IMR-90 (cell line): ENCODE data around the gene ADGRB3. TPM values are rescaled to one million over a fixed set of nuclear protein-coding genes. Genes with fewer than 3 reads are reported as not detected.

Experiments used
- ATAC-seq: fragments of 200-7000 bp; cut with Tn5 transposase; 2 replicates; pipeline ENCODE4 v1.9.1; 2020; ENCODE audit warnings: low read depth, mild to moderate bottlenecking, moderate library complexity
- BruUV-seq: library from RNA; stranded (reverse); fragments of 400-500 nt; replicated peaks from 2 replicates; lab custom pipeline; 2021; lab: Mats Ljungman, UMichigan
- CTCF ChIA-PET: fragments of 300-600 bp; formaldehyde crosslinking; extraction: SDS; loops from one replicate; lab custom pipeline; 2021; ENCODE audit warnings: antibody characterized with exemption; lab: Yijun Ruan, JAX
- POLR2A ChIA-PET: fragments of 300-600 bp; sonication (Branson Sonifier 250); formaldehyde crosslinking; loops from one replicate; lab custom pipeline; 2022; ENCODE audit warnings: antibody characterized with exemption; ENCODE audit not compliant: unreplicated experiment; lab: Charles Lee
- DNase-seq: peaks from one replicate; pipeline ENCODE4 v3.0.0; 2013
- H2AFZ ChIP-seq: replicated peaks from 2 replicates; pipeline ENCODE3; 2013; ENCODE audit warnings: low read length, mild to moderate bottlenecking; ENCODE audit not compliant: poor library complexity
- H2AK5ac ChIP-seq: 2 replicates; pipeline ENCODE4 v1.6.1; 2013; ENCODE audit warnings: low read depth, low read length, inconsistent platforms
- H2AK9ac ChIP-seq: replicated peaks from 2 replicates; pipeline ENCODE3; 2013; ENCODE audit warnings: mild to moderate bottlenecking, low read depth, low read length, moderate library complexity; ENCODE audit not compliant: poor library complexity
- H2BK120ac ChIP-seq: 2 replicates; pipeline ENCODE4 v1.6.1; 2013; ENCODE audit warnings: low read depth, low read length, inconsistent platforms
- H2BK15ac ChIP-seq: 3 replicates; pipeline ENCODE4 v1.6.1; 2013; ENCODE audit warnings: low read depth, low read length, inconsistent platforms
- H2BK20ac ChIP-seq: 2 replicates; pipeline ENCODE4 v1.6.1; 2013; ENCODE audit warnings: low read depth, mild to moderate bottlenecking, inconsistent platforms, low read length, moderate library complexity
- H2BK5ac ChIP-seq: 2 replicates; pipeline ENCODE4 v1.6.1; 2013; ENCODE audit warnings: mild to moderate bottlenecking, low read depth, low read length, inconsistent platforms; ENCODE audit not compliant: poor library complexity, severe bottlenecking
- H3K14ac ChIP-seq: replicated peaks from 2 replicates; pipeline ENCODE4 v1.6.1; 2013; ENCODE audit warnings: low read depth, low read length, inconsistent platforms
- H3K18ac ChIP-seq: 2 replicates; pipeline ENCODE4 v1.6.1; 2013; ENCODE audit warnings: low read depth, low read length, control low read depth
- H3K23ac ChIP-seq: 2 replicates; pipeline ENCODE4 v1.6.1; 2013; ENCODE audit warnings: low read depth, low read length, inconsistent platforms
- H3K27ac ChIP-seq: 2 replicates; pipeline ENCODE4 v1.5.1; 2013; ENCODE audit warnings: mild to moderate bottlenecking, control low read depth, low read length; ENCODE audit not compliant: insufficient read depth
- H3K27me3 ChIP-seq: 2 replicates; pipeline ENCODE4 v1.6.1; 2013; ENCODE audit warnings: low read length; ENCODE audit not compliant: control insufficient read depth, insufficient read depth
- H3K36me3 ChIP-seq: 2 replicates; pipeline ENCODE4 v1.6.1; 2013; ENCODE audit warnings: low read length, mixed read lengths; ENCODE audit not compliant: control insufficient read depth, insufficient read depth
- H3K4ac ChIP-seq: 2 replicates; pipeline ENCODE4 v1.6.1; 2013; ENCODE audit warnings: low read depth, low read length, inconsistent platforms
- H3K4me1 ChIP-seq: 2 replicates; pipeline ENCODE4 v1.6.1; 2013; ENCODE audit warnings: low read length, mixed read lengths; ENCODE audit not compliant: control insufficient read depth, insufficient read depth
- H3K4me2 ChIP-seq: 2 replicates; pipeline ENCODE4 v1.6.1; 2013; ENCODE audit warnings: low read depth, mild to moderate bottlenecking, control low read depth, low read length, moderate library complexity
- H3K4me3 ChIP-seq: 2 replicates; pipeline ENCODE4 v1.5.1; 2013; ENCODE audit warnings: low read depth, mild to moderate bottlenecking, control low read depth, low read length, moderate library complexity; ENCODE audit not compliant: insufficient read depth
- H3K56ac ChIP-seq: 2 replicates; pipeline ENCODE4 v1.6.1; 2013; ENCODE audit warnings: low read length, inconsistent platforms; ENCODE audit not compliant: insufficient read depth; ENCODE audit errors: extremely low read depth
- H3K79me1 ChIP-seq, 2 experiments: 2 replicates each; pipeline ENCODE4 v1.6.1; 2013; ENCODE audit warnings: low read length in 2 of 2, inconsistent platforms in 1 of 2, low read depth in 1 of 2
- H3K9ac ChIP-seq: 2 replicates; pipeline ENCODE4 v1.6.1; 2013; ENCODE audit warnings: low read depth, low read length, control low read depth
- H3K9me1 ChIP-seq: 2 replicates; pipeline ENCODE4 v1.6.1; 2013; ENCODE audit warnings: low read length, inconsistent platforms; ENCODE audit not compliant: insufficient read depth
- H3K9me3 ChIP-seq: 2 replicates; pipeline ENCODE4 v1.6.1; 2013; ENCODE audit warnings: low read length; ENCODE audit not compliant: control insufficient read depth, insufficient read depth
- H4K20me1 ChIP-seq: 2 replicates; pipeline ENCODE4 v1.6.1; 2013; ENCODE audit warnings: low read length, inconsistent platforms; ENCODE audit not compliant: insufficient read depth
- H4K5ac ChIP-seq: 2 replicates; pipeline ENCODE4 v1.6.1; 2013; ENCODE audit warnings: mild to moderate bottlenecking, low read depth, low read length, control low read depth
- H4K8ac ChIP-seq, 2 experiments: 2 replicates each; pipeline ENCODE4 v1.6.1; 2013; ENCODE audit warnings: low read depth in 2 of 2, low read length in 2 of 2, control low read depth in 1 of 2, inconsistent platforms in 1 of 2
- H4K91ac ChIP-seq: 2 replicates; pipeline ENCODE4 v1.6.1; 2013; ENCODE audit warnings: low read depth, low read length, inconsistent platforms; ENCODE audit not compliant: insufficient read depth
- MAFK ChIP-seq: IDR thresholded peaks from 2 replicates; pipeline ENCODE4 v1.6.1; 2012; ENCODE audit warnings: low read depth, low read length, improper control_type of control experiment
- MXI1 ChIP-seq: IDR thresholded peaks from 2 replicates; pipeline ENCODE4 v1.6.1; 2012; ENCODE audit warnings: low read depth, mild to moderate bottlenecking, low read length, moderate library complexity, borderline replicate concordance
- POLR2A ChIP-seq: IDR thresholded peaks from 2 replicates; pipeline ENCODE4 v1.6.1; 2012; ENCODE audit warnings: mild to moderate bottlenecking, low read depth, low read length
- RAD21 ChIP-seq: IDR thresholded peaks from 2 replicates; pipeline ENCODE4 v1.6.1; 2012; ENCODE audit warnings: low read length, improper control_type of control experiment
- RCOR1 ChIP-seq: IDR thresholded peaks from 2 replicates; pipeline ENCODE4 v1.6.1; 2012; ENCODE audit warnings: mild to moderate bottlenecking, low read length, improper control_type of control experiment; ENCODE audit not compliant: insufficient replicate concordance
- SMC3 ChIP-seq: fragments of 150-350 bp; IDR thresholded peaks from 2 replicates; pipeline ENCODE4 v1.6.1; 2016; ENCODE audit warnings: low read depth, mild to moderate bottlenecking, antibody characterized with exemption, low read length, moderate library complexity
- WGBS, 2 experiments: methylation state at CpG; one replicate each; pipeline versions ENCODE4 v1.1.5 to v1.1.7; 2013; ENCODE audit warnings: missing lambda C conversion rate in 2 of 2; ENCODE audit not compliant: insufficient read length in 1 of 2; ENCODE audit errors: extremely low coverage in 2 of 2; 5-methylcytosine and 5-hydroxymethylcytosine counted together
- dilution Hi-C: fragments of 300-500 bp; cut with HindIII; formaldehyde crosslinking; loops from one replicate; pipeline ENCODE4 v1.14.3; 2018; ENCODE audit warnings: low sequenced_read_pairs; ENCODE audit not compliant: unreplicated experiment
- in situ Hi-C: fragments of 300-500 bp; cut with MboI; formaldehyde crosslinking; loops from 3 replicates; pipeline ENCODE4 v1.14.3; 2019; ENCODE audit warnings: low sequenced_read_pairs, inconsistent platforms, mixed read lengths
- intact Hi-C: fragments of 100-400 bp; cut with micrococcal nuclease; formaldehyde crosslinking; loops from 2 replicates; pipeline ENCODE4 v1.10.0; 2022
- polyA plus RNA-seq, 3 experiments: library from polyadenylated mRNA; depleted of rRNA; stranded (reverse); fragments of >200 nt; gene quantifications; 2 replicates each; pipeline ENCODE4 v1.2.3, GENCODE V29; 2012; ENCODE audit warnings: low replicate concordance in 1 of 3
- total RNA-seq: library from RNA; depleted of rRNA; stranded (reverse); fragments of >200 nt; gene quantifications from 2 replicates; pipeline ENCODE4 v1.2.3, GENCODE V29; 2012
- TF ChIP-seq, protein P1 (sequence below): fragments of 150-350 bp; IDR thresholded peaks from 2 replicates; pipeline ENCODE4 v1.6.1; 2017; ENCODE audit warnings: mild to moderate bottlenecking, antibody characterized with exemption, low read length, low read depth

The ADGRB3 gene
- total and polyA plus RNA-seq, 2 of the 4 experiments (the other 2 are of a cell fraction) = not detected

- no peak overlapping the region for H2BK5ac ChIP-seq
- H3K27me3 ChIP-seq = no peaks in the 10 kb centered on the region
- ATAC-seq (no peak), DNase-seq (no peak)
- H3K9ac ChIP-seq = no peak overlapping the region
- no peaks in the 10 kb centered on the region for H3K9me3 ChIP-seq
- H3K27ac ChIP-seq = no peak overlapping the region
- dilution Hi-C loops = no loop called here
- no peak overlapping the region for H2BK20ac ChIP-seq
- BruUV-seq = no TSS peak
- in situ Hi-C loops = no loop called here
- no peak overlapping the region for H4K5ac ChIP-seq
- no peak overlapping the region for H4K91ac ChIP-seq
- H2AFZ ChIP-seq = no peak overlapping the region
- no peak overlapping the region for H2BK15ac ChIP-seq
- intact Hi-C loops = no loop called here
- H3K79me1 ChIP-seq = no peaks in the 10 kb centered on the region
- H3K4ac ChIP-seq = no peak overlapping the region
- TF ChIP-seq, protein P1, sequence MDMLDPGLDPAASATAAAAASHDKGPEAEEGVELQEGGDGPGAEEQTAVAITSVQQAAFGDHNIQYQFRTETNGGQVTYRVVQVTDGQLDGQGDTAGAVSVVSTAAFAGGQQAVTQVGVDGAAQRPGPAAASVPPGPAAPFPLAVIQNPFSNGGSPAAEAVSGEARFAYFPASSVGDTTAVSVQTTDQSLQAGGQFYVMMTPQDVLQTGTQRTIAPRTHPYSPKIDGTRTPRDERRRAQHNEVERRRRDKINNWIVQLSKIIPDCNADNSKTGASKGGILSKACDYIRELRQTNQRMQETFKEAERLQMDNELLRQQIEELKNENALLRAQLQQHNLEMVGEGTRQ = no peak
- no peak for TF ChIP-seq POLR2A
- no peak for TF ChIP-seq MXI1
- TF ChIP-seq RCOR1 = no peak
- no peak for TF ChIP-seq MAFK
- TF ChIP-seq RAD21 = no peak
- no peak for TF ChIP-seq SMC3
- no peak overlapping the region for H4K8ac ChIP-seq
- no peaks in the 10 kb centered on the region for H3K9me1 ChIP-seq
- H2AK9ac ChIP-seq = no peak overlapping the region
- H3K56ac ChIP-seq = no peak overlapping the region
- no peak overlapping the region for H2AK5ac ChIP-seq
- H4K20me1 ChIP-seq = no peaks in the 10 kb centered on the region
- no peak overlapping the region for H3K4me2 ChIP-seq
- H3K18ac ChIP-seq = no peak overlapping the region
- no peaks in the 10 kb centered on the region for H3K36me3 ChIP-seq
- ChIA-PET CTCF (no interaction called here), POLR2A (no interaction called here)
- no CpG with 5 or more reads among the region's 1 CpG for WGBS, 2 experiments
- no peak overlapping the region for H3K14ac ChIP-seq
- H3K4me1 ChIP-seq = no peaks in the 10 kb centered on the region
- no peak overlapping the region for H3K4me3 ChIP-seq
- H3K23ac ChIP-seq = no peak overlapping the region
- no peak overlapping the region for H2BK120ac ChIP-seq
Observed at GRCh38 chr6:69280858-69281257, 645.8 kb downstream of the ADGRB3 start.
